GM23338 (cell line): ENCODE data around the gene NFIA. TPM values are rescaled to one million over a fixed set of nuclear protein-coding genes. Genes with fewer than 3 reads are reported as not detected.

ENCODE experiments used
- ATAC-seq: fragments of 200-7000 bp; cut with Tn5 transposase; 3 replicates; pipeline ENCODE4 v1.9.1; 2020
- DNase-seq: peaks from one replicate; pipeline ENCODE4 v3.0.0-alpha.2; 2015; ENCODE audit warnings: low spot score
- H2AFZ ChIP-seq: fragments of 200-600 bp; sonication (generic); 2 replicates; pipeline ENCODE4 v1.8.0; 2016; ENCODE audit warnings: antibody characterized with exemption, mild to moderate bottlenecking, moderate library complexity
- H3F3A ChIP-seq: fragments of 200-600 bp; sonication (generic); replicated peaks from 2 replicates; pipeline ENCODE4 v1.8.0; 2017; ENCODE audit warnings: antibody characterized with exemption, mixed run types, low read depth
- H3K27ac ChIP-seq: fragments of 200-600 bp; sonication (generic); 2 replicates; pipeline ENCODE4 v1.6.1; 2016; ENCODE audit warnings: low read depth
- H3K27me3 ChIP-seq: fragments of 200-600 bp; sonication (generic); 2 replicates; pipeline ENCODE4 v1.8.0; 2016; ENCODE audit warnings: mild to moderate bottlenecking, mixed run types, moderate library complexity; ENCODE audit not compliant: insufficient read depth
- H3K36me3 ChIP-seq: fragments of 200-600 bp; sonication (generic); 2 replicates; pipeline ENCODE4 v1.8.0; 2016; ENCODE audit warnings: mild to moderate bottlenecking; ENCODE audit not compliant: insufficient read depth
- H3K4me1 ChIP-seq: fragments of 200-600 bp; sonication (generic); 2 replicates; pipeline ENCODE4 v1.8.0; 2016; ENCODE audit warnings: mild to moderate bottlenecking, moderate library complexity; ENCODE audit not compliant: insufficient read depth
- H3K4me2 ChIP-seq: fragments of 200-600 bp; sonication (generic); 2 replicates; pipeline ENCODE4 v1.7.1; 2017; ENCODE audit warnings: mixed run types
- H3K4me3 ChIP-seq: fragments of 200-600 bp; sonication (generic); 2 replicates; pipeline ENCODE4 v1.6.1; 2016; ENCODE audit warnings: mixed run types
- H3K79me2 ChIP-seq: fragments of 200-600 bp; sonication (generic); replicated peaks from 2 replicates; pipeline ENCODE4 v1.8.0; 2017; ENCODE audit warnings: mild to moderate bottlenecking; ENCODE audit not compliant: insufficient read depth
- H3K9me2 ChIP-seq: fragments of 200-600 bp; sonication (generic); 2 replicates; pipeline ENCODE4 v1.8.0; 2017; ENCODE audit not compliant: insufficient read depth
- H4K20me1 ChIP-seq: fragments of 200-600 bp; sonication (generic); replicated peaks from 2 replicates; pipeline ENCODE4 v1.8.0; 2017; ENCODE audit warnings: mild to moderate bottlenecking; ENCODE audit not compliant: insufficient read depth
- H3K27ac Mint-ChIP-seq: 2 replicates; pipeline ENCODE4 v1.8.0; 2020; ENCODE audit warnings: inconsistent platforms, mild to moderate bottlenecking, moderate library complexity, mixed read lengths
- H3K27me3 Mint-ChIP-seq: 3 replicates; pipeline ENCODE4 v1.8.0; 2022; ENCODE audit warnings: low read depth, mild to moderate bottlenecking, moderate library complexity, mixed read lengths, inconsistent platforms; ENCODE audit not compliant: insufficient read depth, poor library complexity
- H3K36me3 Mint-ChIP-seq: 3 replicates; pipeline ENCODE4 v1.8.0; 2021; ENCODE audit warnings: low read depth, mild to moderate bottlenecking, inconsistent platforms, moderate library complexity, mixed read lengths
- H3K4me1 Mint-ChIP-seq: 3 replicates; pipeline ENCODE4 v1.8.0; 2020; ENCODE audit warnings: mild to moderate bottlenecking, inconsistent platforms, mixed read lengths
- H3K4me3 Mint-ChIP-seq: 3 replicates; pipeline ENCODE4 v1.8.0; 2021; ENCODE audit warnings: moderate library complexity, mild to moderate bottlenecking, inconsistent platforms, mixed read lengths
- H3K9me3 Mint-ChIP-seq: 3 replicates; pipeline ENCODE4 v1.8.0; 2020; ENCODE audit warnings: moderate library complexity, mild to moderate bottlenecking, inconsistent platforms, mixed read lengths
- CREB1 ChIP-seq: fragments of 250-450 bp; sonication (Bioruptor Pico); IDR thresholded peaks from 2 replicates; pipeline ENCODE4 v1.5.0; 2020; ENCODE audit warnings: low read depth, mild to moderate bottlenecking, moderate library complexity
- ETS1 ChIP-seq: IDR thresholded peaks from 2 replicates; pipeline ENCODE4 v1.6.1; 2016; ENCODE audit warnings: antibody characterized with exemption
- EZH2 ChIP-seq: fragments of 200-600 bp; sonication (generic); IDR thresholded peaks from one replicate; pipeline ENCODE4 v1.8.0; 2017; ENCODE audit warnings: antibody characterized with exemption, mild to moderate bottlenecking, low read depth; ENCODE audit not compliant: unreplicated experiment
- EZH2phosphoT487 ChIP-seq: fragments of 200-600 bp; sonication (generic); IDR thresholded peaks from one replicate; pipeline ENCODE4 v1.8.1; 2018; ENCODE audit warnings: antibody characterized with exemption; ENCODE audit not compliant: unreplicated experiment
- JUNB ChIP-seq: IDR thresholded peaks from one replicate; pipeline ENCODE4 v1.6.1; 2016; ENCODE audit warnings: antibody characterized with exemption; ENCODE audit not compliant: unreplicated experiment
- NANOG ChIP-seq: IDR thresholded peaks from 2 replicates; pipeline ENCODE4 v1.6.1; 2016; ENCODE audit warnings: antibody characterized with exemption, borderline replicate concordance
- POLR2AphosphoS5 ChIP-seq: IDR thresholded peaks from 2 replicates; pipeline ENCODE4 v1.6.1; 2016; ENCODE audit warnings: antibody characterized with exemption, low read depth
- REST ChIP-seq: IDR thresholded peaks from one replicate; pipeline ENCODE4 v1.6.1; 2018; ENCODE audit warnings: antibody characterized with exemption; ENCODE audit not compliant: unreplicated experiment
- STAT1 ChIP-seq: IDR thresholded peaks from one replicate; pipeline ENCODE4 v1.6.1; 2016; ENCODE audit warnings: antibody characterized with exemption; ENCODE audit not compliant: unreplicated experiment
- ZNF114 ChIP-seq: fragments of 250-450 bp; sonication (Bioruptor Pico); IDR thresholded peaks from 2 replicates; pipeline ENCODE4 v1.5.0; 2020; ENCODE audit warnings: mild to moderate bottlenecking, moderate library complexity
- ZNF331 ChIP-seq: fragments of 250-450 bp; sonication (Bioruptor Pico); IDR thresholded peaks from 2 replicates; pipeline ENCODE4 v1.5.0; 2020; ENCODE audit warnings: low read depth, mild to moderate bottlenecking, moderate library complexity
- ZNF462 ChIP-seq: fragments of 250-450 bp; sonication (Bioruptor Pico); IDR thresholded peaks from 2 replicates; pipeline ENCODE4 v1.5.0; 2020; ENCODE audit warnings: mild to moderate bottlenecking, moderate library complexity
- polyA plus RNA-seq: library from polyadenylated mRNA; unstranded; fragments of >200 nt; fragmentation: Nextera tagmentation; extraction: Ambion mirVana; gene quantifications from 2 replicates; pipeline ENCODE4 v1.2.1, GENCODE V29; 2016
- total RNA-seq: library from RNA; depleted of rRNA; stranded (reverse); fragments of >200 nt; shearing (Covaris generic); gene quantifications from 2 replicates; pipeline ENCODE4 v1.2.3, GENCODE V29; 2014
- TF ChIP-seq, protein P1 (sequence below), 2 experiments: fragments of 200-600 bp in 1 of 2; sonication (generic) in 1 of 2; conservative IDR thresholded peaks; 2 replicates each; pipeline versions ENCODE4 v1.5.1 to v1.6.1; 2016 to 2017; ENCODE audit warnings: antibody characterized with exemption in 2 of 2, low read depth in 2 of 2, mild to moderate bottlenecking in 2 of 2, moderate library complexity in 1 of 2

The NFIA gene
- total and polyA plus RNA-seq, 2 experiments from 2014 or later: 0.97 to 2.3 TPM

DNA sequence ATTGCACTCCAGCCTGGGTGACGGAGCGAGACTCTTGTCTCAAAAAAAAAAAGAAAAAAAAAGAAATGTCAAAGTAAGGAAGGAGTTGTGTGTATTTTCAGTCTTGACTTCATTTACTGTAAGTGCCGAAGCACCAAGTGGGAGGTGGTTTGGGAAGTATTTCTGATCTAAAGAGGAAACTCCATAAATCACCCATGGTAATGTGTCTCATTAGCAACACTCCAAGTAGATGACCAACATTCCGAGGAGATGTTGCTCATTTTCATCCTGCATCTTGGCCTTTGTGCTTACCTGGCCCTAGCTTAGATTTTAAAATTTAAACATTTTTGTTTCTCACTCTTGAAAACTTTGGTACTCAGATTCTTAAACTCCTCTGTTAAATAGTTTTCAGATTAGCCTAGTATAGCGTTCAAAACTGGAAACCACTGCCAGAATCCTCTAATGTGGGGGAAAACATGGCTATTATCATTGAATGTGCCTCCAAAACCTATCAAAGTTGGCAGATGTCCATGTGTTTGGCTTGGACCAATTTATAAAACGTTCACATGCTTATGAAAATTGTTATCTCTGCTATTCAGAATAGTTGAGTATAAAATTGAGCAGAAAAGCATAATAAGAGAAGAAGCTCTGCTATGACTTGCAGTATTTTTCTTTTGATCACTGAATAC is 110.4 kb downstream of the NFIA start:
- H3K4me2 ChIP-seq: no peak overlapping the region
- no peak for ATAC-seq
- H4K20me1 ChIP-seq: no peaks in the 10 kb centered on the region
- Mint-ChIP-seq H3K4me1 (peaks cover 4% of the 10 kb centered on the region; the same call in 2 of the 3 replicates), H3K9me3 (no peaks in the 10 kb centered on the region), H3K4me3 (no peak overlapping the region), H3K27me3 (peaks cover 2% of the 10 kb centered on the region), H3K27ac (no peak overlapping the region), H3K36me3 (no peaks in the 10 kb centered on the region)
- no peaks in the 10 kb centered on the region for H3K9me2 ChIP-seq
- no peaks in the 10 kb centered on the region for H3K27me3 ChIP-seq
- no peak overlapping the region for H2AFZ ChIP-seq
- H3K4me3 ChIP-seq: no peak overlapping the region
- no peaks in the 10 kb centered on the region for H3F3A ChIP-seq
- H3K27ac ChIP-seq: no peak overlapping the region
- no peaks in the 10 kb centered on the region for H3K79me2 ChIP-seq
- TF ChIP-seq CREB1 (CRISPR knock-in tag) (no peak), ZNF462 (CRISPR knock-in tag) (no peak), JUNB (no peak), EZH2 (no peak), STAT1 (no peak), NANOG (no peak), EZH2phosphoT487 (no peak), POLR2AphosphoS5 (no peak), ETS1 (no peak), ZNF331 (CRISPR knock-in tag) (no peak), ZNF114 (CRISPR knock-in tag) (no peak), REST (no peak)
- TF ChIP-seq, protein P1, sequence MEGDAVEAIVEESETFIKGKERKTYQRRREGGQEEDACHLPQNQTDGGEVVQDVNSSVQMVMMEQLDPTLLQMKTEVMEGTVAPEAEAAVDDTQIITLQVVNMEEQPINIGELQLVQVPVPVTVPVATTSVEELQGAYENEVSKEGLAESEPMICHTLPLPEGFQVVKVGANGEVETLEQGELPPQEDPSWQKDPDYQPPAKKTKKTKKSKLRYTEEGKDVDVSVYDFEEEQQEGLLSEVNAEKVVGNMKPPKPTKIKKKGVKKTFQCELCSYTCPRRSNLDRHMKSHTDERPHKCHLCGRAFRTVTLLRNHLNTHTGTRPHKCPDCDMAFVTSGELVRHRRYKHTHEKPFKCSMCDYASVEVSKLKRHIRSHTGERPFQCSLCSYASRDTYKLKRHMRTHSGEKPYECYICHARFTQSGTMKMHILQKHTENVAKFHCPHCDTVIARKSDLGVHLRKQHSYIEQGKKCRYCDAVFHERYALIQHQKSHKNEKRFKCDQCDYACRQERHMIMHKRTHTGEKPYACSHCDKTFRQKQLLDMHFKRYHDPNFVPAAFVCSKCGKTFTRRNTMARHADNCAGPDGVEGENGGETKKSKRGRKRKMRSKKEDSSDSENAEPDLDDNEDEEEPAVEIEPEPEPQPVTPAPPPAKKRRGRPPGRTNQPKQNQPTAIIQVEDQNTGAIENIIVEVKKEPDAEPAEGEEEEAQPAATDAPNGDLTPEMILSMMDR (conservative IDR thresholded peaks at IDR 0.05; ENCODE audit: low read depth in 2 of 2): no peak
- no peaks in the 10 kb centered on the region for H3K4me1 ChIP-seq
- H3K36me3 ChIP-seq: no peaks in the 10 kb centered on the region
- DNase-seq: no peak
